Measurements from ENCODE around the gene PDXP. TPM values are rescaled to one million over a fixed set of nuclear protein-coding genes. Genes with fewer than 3 reads are reported as not detected.

PDXP gene
- total RNA-seq, 1 donor from 2014 or later: 16.5 TPM

DNA sequence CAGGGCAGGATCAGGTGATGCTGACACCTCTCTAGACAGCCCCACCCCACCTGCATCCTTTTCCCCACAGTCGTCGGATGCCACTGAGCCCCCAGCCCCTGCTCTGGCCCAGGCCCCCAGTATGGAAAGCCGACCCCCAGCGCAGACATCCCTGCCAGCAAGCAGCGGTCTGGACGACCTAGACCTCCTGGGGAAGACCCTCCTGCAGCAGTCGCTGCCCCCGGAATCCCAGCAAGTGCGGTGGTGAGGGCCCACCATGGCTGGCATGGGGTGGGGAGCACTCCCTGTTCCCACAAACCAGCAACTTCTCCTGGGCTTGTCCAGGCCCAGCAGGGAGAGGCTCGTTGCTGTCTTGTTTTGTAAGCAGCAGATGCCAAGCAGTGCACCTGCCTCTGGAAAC, 28.6 kb upstream of the PDXP start:
- Mint-ChIP-seq H3K4me1 (ENCODE audit: unreplicated experiment) (peaks cover 25% of the 10 kb centered on the region), H3K4me3 (ENCODE audit: unreplicated experiment) (no peak overlapping the region), H3K9me3 (ENCODE audit: unreplicated experiment) (no peaks in the 10 kb centered on the region), H3K27ac (ENCODE audit: unreplicated experiment) (no peak overlapping the region), H3K27me3 (ENCODE audit: unreplicated experiment) (no peaks in the 10 kb centered on the region), H3K36me3 (ENCODE audit: unreplicated experiment) (no peaks in the 10 kb centered on the region)
- TF ChIP-seq, protein P1, sequence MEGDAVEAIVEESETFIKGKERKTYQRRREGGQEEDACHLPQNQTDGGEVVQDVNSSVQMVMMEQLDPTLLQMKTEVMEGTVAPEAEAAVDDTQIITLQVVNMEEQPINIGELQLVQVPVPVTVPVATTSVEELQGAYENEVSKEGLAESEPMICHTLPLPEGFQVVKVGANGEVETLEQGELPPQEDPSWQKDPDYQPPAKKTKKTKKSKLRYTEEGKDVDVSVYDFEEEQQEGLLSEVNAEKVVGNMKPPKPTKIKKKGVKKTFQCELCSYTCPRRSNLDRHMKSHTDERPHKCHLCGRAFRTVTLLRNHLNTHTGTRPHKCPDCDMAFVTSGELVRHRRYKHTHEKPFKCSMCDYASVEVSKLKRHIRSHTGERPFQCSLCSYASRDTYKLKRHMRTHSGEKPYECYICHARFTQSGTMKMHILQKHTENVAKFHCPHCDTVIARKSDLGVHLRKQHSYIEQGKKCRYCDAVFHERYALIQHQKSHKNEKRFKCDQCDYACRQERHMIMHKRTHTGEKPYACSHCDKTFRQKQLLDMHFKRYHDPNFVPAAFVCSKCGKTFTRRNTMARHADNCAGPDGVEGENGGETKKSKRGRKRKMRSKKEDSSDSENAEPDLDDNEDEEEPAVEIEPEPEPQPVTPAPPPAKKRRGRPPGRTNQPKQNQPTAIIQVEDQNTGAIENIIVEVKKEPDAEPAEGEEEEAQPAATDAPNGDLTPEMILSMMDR (IDR thresholded peaks at IDR 0.05): no peak
- no peak for DNase-seq (ENCODE audit: extremely low spot score, unreplicated experiment)

GRCh38 chr22:37630839-37631435, 27.6 kb upstream of the PDXP start:
- no peaks in the 10 kb centered on the region for H3K27me3 Mint-ChIP-seq (ENCODE audit: unreplicated experiment)
- no peaks in the 10 kb centered on the region for H3K9me3 Mint-ChIP-seq (ENCODE audit: unreplicated experiment)
- DNase-seq (ENCODE audit: extremely low spot score, unreplicated experiment): no peak
- no peaks in the 10 kb centered on the region for H3K36me3 Mint-ChIP-seq (ENCODE audit: unreplicated experiment)
- H3K27ac Mint-ChIP-seq (ENCODE audit: unreplicated experiment): no peak overlapping the region
- H3K4me1 Mint-ChIP-seq (ENCODE audit: unreplicated experiment): peaks cover 26% of the 10 kb centered on the region
- TF ChIP-seq, protein P1 (IDR thresholded peaks at IDR 0.05): no peak
- no peak overlapping the region for H3K4me3 Mint-ChIP-seq (ENCODE audit: unreplicated experiment)

- no peak overlapping the region for H3K4me3 Mint-ChIP-seq (ENCODE audit: unreplicated experiment)
- no peak overlapping the region for H3K27ac Mint-ChIP-seq (ENCODE audit: unreplicated experiment)
These were observed 26.9 kb upstream of the PDXP start for GRCh38 chr22:37631448-37632173.

DNA sequence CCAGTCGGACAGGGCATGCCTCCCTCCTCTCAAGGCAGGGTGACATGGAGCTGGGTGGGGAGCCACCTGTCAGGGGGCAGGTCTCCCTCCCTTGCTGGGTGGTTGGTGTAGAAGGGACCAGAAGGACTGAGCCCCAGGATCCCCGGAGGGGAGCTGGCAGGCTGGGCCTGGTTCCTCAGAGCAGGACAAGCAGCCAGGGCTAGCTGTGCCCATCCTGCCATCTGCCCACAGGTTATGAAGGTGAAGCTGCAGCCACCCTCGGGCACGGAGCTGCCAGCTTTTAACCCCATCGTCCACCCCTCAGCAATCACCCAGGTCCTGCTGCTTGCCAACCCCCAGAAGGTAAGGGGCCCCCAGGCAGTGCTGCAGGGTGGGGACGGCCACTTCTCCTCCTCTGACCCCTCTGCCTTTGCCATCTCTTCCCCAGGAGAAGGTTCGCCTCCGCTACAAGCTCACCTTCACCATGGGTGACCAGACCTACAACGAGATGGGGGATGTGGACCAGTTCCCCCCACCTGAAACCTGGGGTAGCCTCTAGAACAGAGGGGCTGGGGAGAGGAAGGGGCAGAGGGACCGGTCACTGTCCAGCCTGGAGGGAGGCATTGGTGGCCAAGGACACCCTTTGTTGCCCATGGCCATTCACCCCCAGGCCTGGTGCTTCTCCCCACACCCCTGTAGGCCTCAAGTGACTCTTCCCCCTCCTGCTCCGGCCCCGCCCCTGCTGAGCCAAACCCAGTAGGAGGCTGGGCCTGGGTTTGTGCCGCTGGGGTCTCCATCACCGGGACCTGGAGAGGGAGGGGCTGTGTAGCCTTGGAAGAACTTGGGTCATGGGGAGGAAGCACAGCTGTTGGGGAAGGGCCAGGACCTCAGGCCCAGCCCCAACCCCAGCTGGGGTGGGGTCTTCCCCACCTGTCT, 26.1 kb upstream of the PDXP start:
- H3K9me3 Mint-ChIP-seq (ENCODE audit: unreplicated experiment): no peaks in the 10 kb centered on the region
- TF ChIP-seq, protein P1 (IDR thresholded peaks at IDR 0.05): no peak
- no peaks in the 10 kb centered on the region for H3K27me3 Mint-ChIP-seq (ENCODE audit: unreplicated experiment)
- H3K4me1 Mint-ChIP-seq (ENCODE audit: unreplicated experiment): peaks cover 35% of the 10 kb centered on the region
- no peak for DNase-seq (ENCODE audit: extremely low spot score, unreplicated experiment)
- no peak overlapping the region for H3K4me3 Mint-ChIP-seq (ENCODE audit: unreplicated experiment)
- peak overlapping the region; percentile 86 for H3K27ac Mint-ChIP-seq (ENCODE audit: unreplicated experiment)
- no peaks in the 10 kb centered on the region for H3K36me3 Mint-ChIP-seq (ENCODE audit: unreplicated experiment)

More at GRCh38 chr22:37631448-37632173, 26.9 kb upstream of the PDXP start:
- H3K4me1 Mint-ChIP-seq (ENCODE audit: unreplicated experiment): peaks cover 28% of the 10 kb centered on the region
- H3K27me3 Mint-ChIP-seq (ENCODE audit: unreplicated experiment): no peaks in the 10 kb centered on the region
- no peaks in the 10 kb centered on the region for H3K36me3 Mint-ChIP-seq (ENCODE audit: unreplicated experiment)
- no peak for DNase-seq (ENCODE audit: extremely low spot score, unreplicated experiment)
- TF ChIP-seq, protein P1 (IDR thresholded peaks at IDR 0.05): no peak
- no peaks in the 10 kb centered on the region for H3K9me3 Mint-ChIP-seq (ENCODE audit: unreplicated experiment)
